Measurements from ENCODE around the gene ANKFN1.
"Not testable (repeated sequence)": the region's sequence is repeated elsewhere in the genome, so short reads cannot be mapped to it uniquely, and the experiment has no call there.

ANKFN1 gene

DNA sequence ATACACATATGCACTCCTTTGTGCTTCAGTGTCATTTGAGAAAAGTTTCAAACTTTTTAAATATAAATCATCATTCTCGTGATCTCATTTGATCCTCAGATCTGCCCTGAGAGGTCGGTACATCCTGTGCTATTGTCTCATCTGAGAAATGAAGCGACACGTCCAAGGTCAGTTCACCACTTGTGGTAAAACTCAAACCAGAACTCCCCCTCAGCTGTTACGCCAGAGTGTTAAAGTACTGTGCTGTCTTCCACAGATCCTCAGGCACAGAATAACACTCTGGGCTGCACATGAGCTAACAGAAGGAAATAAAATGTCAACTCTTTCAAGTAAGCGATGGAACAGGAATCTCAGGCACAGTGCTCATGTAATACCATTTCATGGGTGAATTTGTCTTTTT is 31.4 kb downstream of the ANKFN1 start:
- no peak for DNase-seq (ENCODE audit: low spot score)

DNA sequence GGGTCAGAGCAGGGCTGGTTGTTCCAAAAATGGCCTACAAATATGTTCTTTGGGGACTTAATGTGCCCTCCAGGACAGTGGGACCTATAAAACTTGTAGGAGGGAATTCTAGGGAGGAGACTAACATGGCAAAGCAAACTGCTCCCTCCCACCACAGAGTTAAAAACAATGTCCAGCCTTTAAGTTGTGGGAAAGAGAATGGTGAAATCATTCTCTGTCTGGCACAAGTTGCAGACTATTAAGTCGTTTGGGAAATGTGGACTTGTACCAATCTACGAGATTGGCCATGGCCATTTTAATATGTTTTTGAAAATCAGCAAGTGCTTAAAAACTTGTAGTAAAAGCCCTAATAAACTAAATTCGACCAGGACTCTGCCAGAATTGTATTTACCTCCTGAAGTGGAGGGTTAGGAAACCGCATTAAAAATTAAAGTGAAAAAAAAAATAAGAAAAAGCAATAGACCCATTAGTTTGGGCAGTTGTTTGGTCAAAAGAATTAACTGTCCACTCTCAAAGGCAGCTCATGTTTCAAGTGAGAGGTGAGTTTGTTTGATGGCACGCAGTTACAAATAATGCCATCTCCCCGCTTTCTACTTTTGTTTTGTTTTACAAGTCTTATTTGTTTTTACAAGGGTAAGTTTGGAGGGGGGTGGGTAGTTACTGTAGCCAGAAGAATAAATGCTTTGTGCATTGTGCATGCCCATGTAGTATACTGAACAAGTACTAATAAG is 32.4 kb downstream of the ANKFN1 start:
- no peak for DNase-seq (ENCODE audit: low spot score)

DNA sequence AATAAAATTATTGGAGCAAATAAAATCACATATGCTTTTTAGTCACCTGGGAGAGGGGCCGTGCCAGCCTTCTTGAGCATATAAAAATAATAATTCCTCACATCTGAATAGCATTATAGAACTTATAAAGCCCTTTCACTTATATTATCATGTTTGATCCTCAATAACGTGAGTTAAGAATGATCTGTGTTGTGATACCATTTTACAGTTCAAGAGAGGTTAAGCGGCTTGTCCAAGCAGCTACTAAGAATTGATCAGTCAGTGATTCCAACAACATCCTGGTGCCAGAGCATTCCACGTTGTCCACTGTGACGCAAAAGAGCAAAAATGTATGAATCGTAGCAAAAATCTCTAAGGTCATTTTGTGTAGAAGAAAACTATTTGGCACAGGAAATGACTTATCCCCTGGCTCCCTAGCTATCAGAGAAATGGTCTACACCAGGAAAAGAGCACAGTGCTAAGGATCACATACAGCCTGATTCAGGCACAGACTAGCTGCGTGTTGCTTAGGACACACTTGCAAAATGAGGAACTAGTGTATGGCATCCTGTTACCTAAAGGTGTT is 33.0 kb downstream of the ANKFN1 start:
- DNase-seq (ENCODE audit: low spot score), result no peak

DNA sequence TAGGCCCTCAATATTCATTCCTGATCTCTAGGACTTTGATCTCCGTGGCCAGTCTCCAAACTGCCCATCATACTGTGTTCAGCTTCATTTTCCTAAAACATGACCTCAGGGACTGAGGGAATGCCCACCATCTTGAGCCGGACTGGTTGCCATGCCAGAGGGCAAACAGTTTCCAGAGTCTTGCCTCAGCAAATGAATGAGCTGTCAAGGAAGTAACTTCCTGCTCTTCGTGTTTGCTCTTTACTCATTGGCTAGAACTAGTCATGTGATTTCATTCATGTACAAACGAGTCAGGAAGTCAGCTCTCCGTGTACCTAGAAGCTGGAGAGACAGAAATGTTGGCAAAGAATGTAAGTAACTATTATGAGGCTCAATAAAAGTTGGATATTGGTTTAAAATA is 50.2 kb downstream of the ANKFN1 start:
- DNase-seq (ENCODE audit: low spot score), result peak; percentile 12

DNA sequence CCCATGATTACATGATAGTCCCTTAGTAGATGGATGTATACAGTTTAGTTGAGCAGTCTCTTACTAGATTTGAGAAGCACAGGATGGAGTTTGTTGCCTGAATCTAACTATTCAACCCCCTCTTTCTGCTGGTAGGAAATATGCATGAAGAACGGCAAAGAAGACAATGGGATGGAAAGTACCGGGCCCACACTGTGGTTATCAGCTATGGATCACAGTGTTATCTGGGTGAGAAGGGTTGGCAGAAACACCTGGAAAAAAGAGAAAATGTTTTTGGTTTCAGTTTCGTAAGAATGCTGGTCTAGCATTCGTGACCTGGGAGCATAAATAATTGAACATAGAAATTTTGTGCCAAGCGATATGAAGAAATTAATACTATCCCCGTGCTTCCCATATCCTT is 53.1 kb downstream of the ANKFN1 start:
- DNase-seq (ENCODE audit: low spot score), result no peak

DNA sequence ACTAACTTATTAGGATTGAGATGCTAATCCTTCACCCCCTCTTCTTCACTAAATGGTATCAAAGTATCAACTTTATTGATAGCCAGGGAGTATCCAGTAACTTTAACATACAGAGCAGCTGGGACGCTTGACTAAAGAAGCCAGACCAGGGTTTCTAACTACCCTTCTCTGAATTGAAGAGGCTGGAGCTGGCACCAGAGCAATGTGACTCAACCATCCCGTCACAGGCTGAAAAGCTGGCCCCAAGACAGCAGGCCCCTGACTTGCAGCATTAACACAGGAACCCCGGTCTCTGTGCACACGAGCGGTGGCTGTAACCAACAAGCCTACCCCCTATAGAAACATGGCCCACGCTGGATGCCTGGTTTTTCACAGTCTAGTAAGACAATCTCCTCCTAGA is 59.8 kb downstream of the ANKFN1 start:
- DNase-seq (ENCODE audit: low spot score), result no peak

DNA sequence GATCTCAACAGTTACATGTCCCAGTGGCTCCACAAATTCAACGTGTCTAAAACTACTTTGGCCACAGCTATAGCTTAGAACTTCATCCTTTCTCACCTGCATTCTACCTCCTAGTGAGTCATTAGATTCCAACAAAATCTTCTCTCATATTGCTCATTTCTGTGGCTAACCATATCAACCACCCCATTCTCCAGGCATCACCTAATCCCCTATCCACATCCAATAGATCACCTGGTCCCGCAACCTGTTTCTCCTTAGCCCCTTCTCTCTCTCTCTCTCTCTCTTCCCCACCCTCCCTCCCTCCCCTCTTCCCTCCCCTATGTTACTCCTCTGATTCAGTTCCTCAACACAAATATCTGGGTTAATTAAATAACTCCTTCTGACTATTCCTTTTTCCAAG is 64.6 kb downstream of the ANKFN1 start:
- no peak for DNase-seq (ENCODE audit: low spot score)

DNA sequence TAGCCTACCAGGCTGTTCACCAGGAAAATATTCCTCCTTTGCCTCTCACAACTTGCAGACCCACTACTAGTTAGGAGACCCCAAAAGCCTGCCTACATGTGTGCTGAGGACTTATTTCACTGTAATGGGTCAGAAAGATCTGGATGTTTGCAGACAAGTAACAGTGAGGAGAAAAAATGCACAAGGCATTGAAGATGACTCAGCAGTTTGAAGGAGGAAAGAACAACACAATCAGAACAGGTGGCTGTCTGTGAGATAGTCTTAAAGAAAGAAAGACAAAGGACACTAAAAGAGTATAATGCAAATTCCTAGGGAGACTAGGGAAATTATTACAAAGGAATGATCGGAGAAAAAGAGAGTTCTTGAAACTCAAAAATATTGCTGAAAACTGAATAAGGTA is 69.0 kb downstream of the ANKFN1 start:
- no peak for DNase-seq (ENCODE audit: low spot score)

DNA sequence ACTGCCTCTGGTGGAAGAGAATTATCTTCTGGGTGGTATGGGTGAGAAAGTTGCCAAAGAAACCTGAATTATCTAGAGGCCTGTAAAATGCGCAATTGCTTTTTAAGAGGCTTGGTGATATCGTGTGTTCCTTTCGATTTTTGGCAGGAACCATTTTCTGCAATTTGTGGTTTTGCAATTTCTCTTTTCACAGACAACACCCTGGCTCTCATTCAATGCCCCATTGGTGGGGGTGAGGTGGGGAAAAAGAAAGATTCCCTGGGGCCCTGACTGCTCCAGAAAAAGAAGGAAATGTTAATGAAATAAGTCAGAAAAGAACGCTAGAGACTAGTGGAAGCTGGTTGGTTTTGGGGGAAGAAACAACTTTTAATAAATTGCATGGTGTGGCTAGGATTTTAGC is 77.4 kb downstream of the ANKFN1 start:
- no peak for DNase-seq (ENCODE audit: low spot score)

- no peak for DNase-seq (ENCODE audit: low spot score)
These were observed 78.0 kb downstream of the ANKFN1 start for GRCh38 chr17:56231252-56231651.

DNA sequence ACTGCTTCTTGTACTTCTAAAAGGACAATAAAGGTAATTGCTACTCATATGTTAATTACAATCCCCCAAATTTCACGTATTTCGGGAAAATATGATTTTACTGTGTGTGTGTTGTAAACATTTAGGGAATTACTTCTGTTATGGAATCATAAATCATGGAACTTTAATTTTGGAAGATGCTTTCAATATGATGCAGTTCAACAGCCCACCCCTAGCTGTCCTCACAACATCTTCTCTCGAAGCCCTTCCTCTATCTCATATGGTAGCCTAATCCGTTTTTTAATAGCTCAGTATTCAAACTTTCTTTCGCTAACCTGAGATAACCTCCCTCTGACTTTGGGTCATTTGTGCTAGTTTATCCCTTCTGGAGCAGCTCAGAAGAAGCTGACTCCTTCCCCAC is 78.4 kb downstream of the ANKFN1 start:
- DNase-seq (ENCODE audit: low spot score), result no peak

GRCh38 chr17:56244268-56244890 is 91.1 kb downstream of the ANKFN1 start:
- no peak for DNase-seq (ENCODE audit: low spot score)

DNA sequence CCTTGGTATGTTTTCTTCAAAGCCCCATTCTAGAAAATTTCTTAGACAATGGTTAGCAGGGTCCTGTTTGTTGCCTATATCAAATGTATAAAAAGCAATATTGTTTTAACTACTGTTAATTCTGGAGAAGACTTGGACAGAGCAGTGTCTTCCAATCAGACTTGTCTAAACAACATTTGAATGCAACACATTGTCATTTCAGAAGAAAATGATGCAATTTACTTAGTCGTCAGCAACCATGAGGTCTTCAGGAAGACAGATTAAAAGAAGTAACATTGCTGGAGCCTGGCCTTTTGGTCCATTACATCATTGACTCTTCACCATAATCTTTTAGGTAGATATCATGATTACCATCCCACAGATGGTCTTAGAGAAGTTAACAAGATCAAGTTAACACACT is 94.5 kb downstream of the ANKFN1 start:
- DNase-seq (ENCODE audit: low spot score), result no peak

- DNase-seq (ENCODE audit: low spot score), result no peak
These were observed 103.8 kb downstream of the ANKFN1 start for GRCh38 chr17:56257075-56257474.

- no peak for DNase-seq (ENCODE audit: low spot score)
These were observed 107.2 kb downstream of the ANKFN1 start for GRCh38 chr17:56260376-56261002.

DNA sequence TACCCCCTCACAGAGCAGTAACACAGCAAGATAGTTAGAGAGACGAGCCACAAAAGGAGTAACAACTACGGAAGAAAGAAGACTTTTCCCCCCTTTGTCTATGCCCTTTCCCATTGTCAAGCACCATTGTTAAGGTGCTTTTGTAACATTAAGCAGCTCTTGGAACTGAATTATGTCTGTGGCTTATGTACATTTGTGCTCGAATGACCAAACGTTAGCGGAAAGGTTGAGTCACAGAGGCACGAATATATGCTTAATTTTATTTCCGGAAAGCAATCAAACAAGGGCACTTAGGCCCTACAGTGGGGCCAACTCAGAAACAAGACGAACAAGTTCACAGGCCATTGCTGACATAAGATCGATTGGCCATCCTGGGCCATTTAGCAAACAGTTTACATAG is 109.5 kb downstream of the ANKFN1 start:
- no peak for DNase-seq (ENCODE audit: low spot score)

- DNase-seq (ENCODE audit: low spot score), result no peak
These were observed 116.5 kb downstream of the ANKFN1 start for GRCh38 chr17:56269556-56270389.

- no peak for DNase-seq (ENCODE audit: low spot score)
These were observed 121.2 kb downstream of the ANKFN1 start for GRCh38 chr17:56274491-56274890.

GRCh38 chr17:56284482-56284881 is 131.2 kb downstream of the ANKFN1 start:
- DNase-seq (ENCODE audit: low spot score), result no peak

DNA sequence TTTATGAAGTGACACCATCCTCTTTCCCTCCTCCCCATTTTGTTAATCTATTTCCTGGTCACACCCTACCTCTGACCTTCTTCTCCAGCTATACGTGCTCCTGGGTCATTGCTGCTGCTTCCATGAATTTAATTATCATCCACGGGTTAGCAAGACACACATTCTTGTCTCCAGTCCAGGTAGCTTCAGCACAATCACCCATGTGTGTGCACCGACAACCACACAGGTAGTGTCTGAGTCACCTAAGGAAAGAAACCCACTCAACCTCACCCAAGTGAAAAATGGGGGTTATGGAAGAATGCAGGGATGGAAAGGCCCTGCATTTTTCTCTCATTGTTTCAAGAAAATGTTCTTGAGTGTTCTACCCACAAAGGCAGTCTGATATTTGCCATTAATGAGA is 135.5 kb downstream of the ANKFN1 start:
- not testable (repeated sequence) for DNase-seq (ENCODE audit: low spot score)

- DNase-seq (ENCODE audit: low spot score), result no peak
These were observed 136.0 kb downstream of the ANKFN1 start for GRCh38 chr17:56289321-56289720.

DNA sequence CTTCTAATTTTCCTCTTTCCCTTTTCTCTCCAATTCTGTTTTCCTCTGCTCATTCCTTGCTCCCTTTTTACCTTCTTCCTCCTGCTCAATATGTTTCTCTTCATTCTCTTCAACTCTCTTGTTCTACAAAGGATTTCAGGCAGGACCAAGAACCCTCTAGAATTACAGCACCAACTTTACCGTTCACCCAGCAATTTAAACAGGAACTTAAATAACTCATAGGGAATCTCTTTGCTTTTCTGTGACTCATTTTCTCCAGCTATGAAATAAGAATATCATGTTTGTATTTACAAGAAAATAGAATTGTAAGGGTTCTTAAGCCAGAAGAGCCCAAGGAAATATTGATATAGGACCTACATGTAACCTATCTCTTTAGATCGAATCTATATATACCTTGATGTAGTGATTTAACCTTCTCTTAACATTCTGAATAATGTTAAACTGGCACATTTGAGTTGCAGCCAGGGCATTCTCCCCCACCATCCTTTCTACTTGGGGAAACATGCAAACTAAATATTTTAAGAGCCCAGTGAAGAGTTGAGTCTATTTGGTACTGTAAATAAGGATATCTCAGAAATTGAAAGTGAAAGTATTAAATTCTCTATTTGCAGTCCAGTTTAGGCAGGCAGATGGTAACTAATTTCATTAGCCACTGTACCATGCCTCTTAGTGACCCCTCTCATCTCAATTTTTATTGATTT is 137.0 kb downstream of the ANKFN1 start:
- no peak for DNase-seq (ENCODE audit: low spot score)

Measured in HuH-7.5 (cell line).